Osteoblast (primary cell): ENCODE data around the gene STX16. TPM values are rescaled to one million over a fixed set of nuclear protein-coding genes. Genes with fewer than 3 reads are reported as not detected.

Experiments used
- DNase-seq: peaks from one replicate; pipeline ENCODE4 v3.0.0; 2011; ENCODE audit warnings: low spot score, mixed read lengths; ENCODE audit not compliant: insufficient read length; ENCODE audit errors: missing footprints
- H2AFZ ChIP-seq: 2 replicates; pipeline ENCODE4 v1.6.0; 2011; ENCODE audit warnings: mild to moderate bottlenecking, low read length
- H3K27ac ChIP-seq: 2 replicates; pipeline ENCODE4 v1.5.1; 2011; ENCODE audit warnings: mild to moderate bottlenecking, low read depth, low read length, moderate library complexity
- H3K27me3 ChIP-seq: 2 replicates; pipeline ENCODE4 v1.6.0; 2012; ENCODE audit warnings: mild to moderate bottlenecking, control low read depth, inconsistent platforms, low read length, moderate library complexity; ENCODE audit not compliant: insufficient read depth
- H3K36me3 ChIP-seq: 2 replicates; pipeline ENCODE4 v1.5.1; 2011; ENCODE audit warnings: mild to moderate bottlenecking, low read length, control low read depth, moderate library complexity; ENCODE audit not compliant: insufficient read depth
- H3K4me1 ChIP-seq: 2 replicates; pipeline ENCODE4 v1.5.1; 2011; ENCODE audit warnings: mild to moderate bottlenecking, low read length, control low read depth, moderate library complexity; ENCODE audit not compliant: insufficient read depth
- H3K4me2 ChIP-seq: 2 replicates; pipeline ENCODE4 v1.6.0; 2011; ENCODE audit warnings: mild to moderate bottlenecking, low read length; ENCODE audit not compliant: insufficient read depth
- H3K4me3 ChIP-seq: fragments of 200-600 bp; sonication (generic); 3 replicates; pipeline ENCODE4 v1.5.1; 2012; ENCODE audit warnings: mild to moderate bottlenecking, low read length, inconsistent platforms; ENCODE audit not compliant: insufficient read depth
- H3K79me2 ChIP-seq: 2 replicates; pipeline ENCODE4 v1.6.0; 2012; ENCODE audit warnings: mild to moderate bottlenecking, low read length, control low read depth, inconsistent platforms; ENCODE audit not compliant: insufficient read depth
- H3K9me3 ChIP-seq: 2 replicates; pipeline ENCODE4 v1.5.1; 2011; ENCODE audit warnings: low read depth, low read length, control low read depth
- H4K20me1 ChIP-seq: 2 replicates; pipeline ENCODE4 v1.6.0; 2012; ENCODE audit warnings: mild to moderate bottlenecking, low read length, control low read depth; ENCODE audit not compliant: insufficient read depth
- total RNA-seq: library from RNA; depleted of rRNA; stranded (reverse); fragments of >200 nt; gene quantifications from 2 replicates; pipeline ENCODE4 v1.2.3, GENCODE V29; 2012
- TF ChIP-seq, protein P1 (sequence below): IDR thresholded peaks from 2 replicates; pipeline ENCODE4 v1.5.1; 2011; ENCODE audit warnings: mild to moderate bottlenecking, low read depth, low read length, moderate library complexity; ENCODE audit errors: extremely low read depth

Gene STX16
- total RNA-seq, 1 donor = 28.6 TPM

DNA sequence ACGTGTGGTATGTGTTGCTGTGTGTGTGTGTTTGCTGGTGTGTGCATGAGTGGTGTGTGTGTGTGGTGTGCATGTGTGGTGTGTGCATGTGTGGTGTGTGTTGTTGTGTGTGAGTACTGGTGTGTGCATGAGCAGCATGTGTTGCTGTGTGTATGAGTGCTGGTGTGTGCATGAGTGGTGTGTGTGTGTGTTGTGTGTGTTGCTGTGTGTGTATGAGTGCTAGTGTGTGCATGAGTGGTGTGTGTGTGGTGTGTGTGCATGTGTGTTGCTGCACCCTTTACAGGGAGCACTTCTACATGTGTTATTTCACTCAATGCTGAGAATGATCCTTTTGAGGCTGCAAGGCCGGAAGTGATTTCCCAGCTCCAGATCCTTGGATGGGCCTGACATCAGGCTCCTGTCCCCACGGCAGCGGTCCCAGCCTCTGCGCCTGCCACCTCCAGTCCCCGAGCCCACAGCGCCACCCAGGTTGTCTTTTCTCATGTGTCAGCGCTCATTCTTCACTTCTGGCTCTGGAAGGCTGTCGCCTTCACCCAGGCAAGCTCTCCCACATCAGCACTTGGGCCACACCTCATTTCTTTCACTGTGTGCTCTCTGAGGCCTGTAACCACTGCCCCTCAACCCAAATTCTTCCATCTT, 44.1 kb downstream of the STX16 start:
- no peak overlapping the region for H2AFZ ChIP-seq
- TF ChIP-seq, protein P1, sequence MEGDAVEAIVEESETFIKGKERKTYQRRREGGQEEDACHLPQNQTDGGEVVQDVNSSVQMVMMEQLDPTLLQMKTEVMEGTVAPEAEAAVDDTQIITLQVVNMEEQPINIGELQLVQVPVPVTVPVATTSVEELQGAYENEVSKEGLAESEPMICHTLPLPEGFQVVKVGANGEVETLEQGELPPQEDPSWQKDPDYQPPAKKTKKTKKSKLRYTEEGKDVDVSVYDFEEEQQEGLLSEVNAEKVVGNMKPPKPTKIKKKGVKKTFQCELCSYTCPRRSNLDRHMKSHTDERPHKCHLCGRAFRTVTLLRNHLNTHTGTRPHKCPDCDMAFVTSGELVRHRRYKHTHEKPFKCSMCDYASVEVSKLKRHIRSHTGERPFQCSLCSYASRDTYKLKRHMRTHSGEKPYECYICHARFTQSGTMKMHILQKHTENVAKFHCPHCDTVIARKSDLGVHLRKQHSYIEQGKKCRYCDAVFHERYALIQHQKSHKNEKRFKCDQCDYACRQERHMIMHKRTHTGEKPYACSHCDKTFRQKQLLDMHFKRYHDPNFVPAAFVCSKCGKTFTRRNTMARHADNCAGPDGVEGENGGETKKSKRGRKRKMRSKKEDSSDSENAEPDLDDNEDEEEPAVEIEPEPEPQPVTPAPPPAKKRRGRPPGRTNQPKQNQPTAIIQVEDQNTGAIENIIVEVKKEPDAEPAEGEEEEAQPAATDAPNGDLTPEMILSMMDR = no peak
- H3K27ac ChIP-seq = no peak overlapping the region
- H3K9me3 ChIP-seq = no peaks in the 10 kb centered on the region
- H3K4me2 ChIP-seq = no peak overlapping the region
- DNase-seq = peak; percentile 43
- H3K79me2 ChIP-seq = peaks cover 18% of the 10 kb centered on the region
- H3K27me3 ChIP-seq = no peaks in the 10 kb centered on the region
- no peaks in the 10 kb centered on the region for H4K20me1 ChIP-seq
- H3K4me3 ChIP-seq = no peak overlapping the region
- H3K36me3 ChIP-seq = peaks cover 23% of the 10 kb centered on the region
- peaks cover 18% of the 10 kb centered on the region for H3K4me1 ChIP-seq

DNA sequence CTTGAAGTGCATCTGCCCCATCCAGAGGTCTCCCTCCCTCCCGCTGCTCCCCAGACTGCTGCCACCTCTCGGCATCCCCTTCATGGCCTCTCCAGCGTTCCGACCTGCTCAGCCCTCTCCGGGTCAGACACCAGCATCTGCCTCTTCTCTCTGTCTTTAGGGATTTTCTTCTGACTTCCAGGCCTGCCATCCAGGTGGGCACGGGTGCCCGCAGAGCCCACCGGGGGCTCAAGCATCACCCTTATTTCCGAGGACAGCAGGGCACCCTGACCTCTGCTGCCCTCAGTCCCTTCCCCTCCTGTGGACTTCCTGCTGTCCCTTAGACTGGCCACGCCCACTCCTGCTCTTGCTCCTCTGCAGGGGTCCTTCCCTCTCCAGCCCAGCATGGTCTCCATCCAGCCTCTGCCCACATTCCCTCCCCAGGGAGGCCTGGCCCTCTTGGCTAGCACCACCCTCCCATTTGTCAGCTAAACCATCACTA, 44.9 kb downstream of the STX16 start:
- H3K27me3 ChIP-seq = no peaks in the 10 kb centered on the region
- no peak for DNase-seq
- H3K4me3 ChIP-seq = no peak overlapping the region
- no peaks in the 10 kb centered on the region for H3K9me3 ChIP-seq
- no peak overlapping the region for H3K27ac ChIP-seq
- no peak overlapping the region for H3K4me2 ChIP-seq
- H2AFZ ChIP-seq = no peak overlapping the region
- peaks cover 23% of the 10 kb centered on the region for H3K36me3 ChIP-seq
- peaks cover 10% of the 10 kb centered on the region for H3K4me1 ChIP-seq
- TF ChIP-seq, protein P1 = no peak
- H4K20me1 ChIP-seq = no peaks in the 10 kb centered on the region
- H3K79me2 ChIP-seq = peaks cover 18% of the 10 kb centered on the region

DNA sequence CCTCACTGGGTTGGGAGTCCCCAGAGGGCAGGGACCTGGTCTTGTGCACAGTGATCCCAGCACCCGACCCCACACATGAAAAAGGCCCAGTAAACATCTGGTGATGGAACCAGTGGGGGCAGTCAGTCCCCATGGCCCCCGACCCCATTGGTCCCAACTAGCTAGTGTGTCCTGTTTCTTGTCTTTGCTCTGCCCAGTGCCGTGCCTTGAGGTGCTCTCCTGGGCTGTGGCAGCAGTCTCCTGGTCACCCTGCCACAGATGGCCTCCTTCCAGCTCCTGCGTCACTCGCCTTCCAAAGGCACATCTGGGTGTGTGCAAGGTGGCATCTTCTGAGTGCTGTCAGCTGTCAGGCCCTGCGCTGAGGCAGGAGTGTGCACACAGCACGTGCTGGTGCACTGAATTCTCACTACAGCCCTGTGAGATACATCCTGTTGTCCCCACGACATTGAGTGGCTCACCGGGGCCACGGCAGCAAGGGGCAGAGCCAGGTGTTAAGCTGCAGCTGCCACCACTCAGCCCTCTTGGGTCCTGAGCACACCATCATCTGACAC, 45.4 kb downstream of the STX16 start:
- Histone ChIP-seq H3K9me3 (no peaks in the 10 kb centered on the region), H4K20me1 (no peaks in the 10 kb centered on the region), H3K4me3 (no peak overlapping the region), H2AFZ (no peak overlapping the region), H3K36me3 (peaks cover 23% of the 10 kb centered on the region), H3K27me3 (no peaks in the 10 kb centered on the region), H3K27ac (no peak overlapping the region), H3K4me2 (no peak overlapping the region), H3K79me2 (peaks cover 18% of the 10 kb centered on the region), H3K4me1 (peaks cover 6% of the 10 kb centered on the region)
- peak; percentile 81 for DNase-seq
- TF ChIP-seq, protein P1 = no peak

DNA sequence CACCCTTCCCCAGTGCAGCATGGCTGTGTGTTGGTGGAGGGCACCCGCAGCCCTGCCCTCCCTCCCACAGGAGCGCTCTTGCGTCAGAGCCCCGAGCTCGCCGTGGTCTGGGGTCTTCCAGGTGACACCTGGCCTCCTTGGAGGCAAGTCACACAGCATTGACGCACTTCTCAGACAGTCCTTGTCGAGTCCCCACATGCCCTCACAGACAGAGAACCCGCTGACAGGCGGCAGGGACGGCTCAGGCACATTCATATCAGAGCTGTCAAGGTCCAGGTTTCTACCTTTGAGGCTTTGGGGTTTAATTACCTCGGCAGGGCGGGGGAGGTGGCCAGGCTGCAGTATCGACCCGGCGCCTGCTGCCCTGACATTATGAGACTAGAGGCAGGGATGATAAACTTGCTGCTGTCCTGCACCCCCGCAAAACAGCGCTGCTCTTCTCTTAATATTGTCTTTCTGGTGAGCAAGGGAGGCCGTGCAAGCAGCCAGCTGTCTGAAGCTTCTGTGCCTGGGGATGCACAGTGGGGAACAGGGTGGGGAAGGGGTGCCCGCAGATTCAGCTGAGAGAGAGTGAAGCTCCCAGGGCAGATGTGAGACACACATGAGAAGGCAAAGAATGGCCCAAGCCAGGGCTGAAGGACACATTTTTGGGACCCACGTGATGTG, 46.3 kb downstream of the STX16 start:
- Histone ChIP-seq H3K36me3 (peaks cover 24% of the 10 kb centered on the region), H4K20me1 (no peaks in the 10 kb centered on the region), H3K79me2 (peaks cover 18% of the 10 kb centered on the region), H3K4me1 (peaks cover 6% of the 10 kb centered on the region), H3K27me3 (no peaks in the 10 kb centered on the region), H3K27ac (no peak overlapping the region), H2AFZ (no peak overlapping the region), H3K4me3 (no peak overlapping the region), H3K4me2 (no peak overlapping the region), H3K9me3 (no peaks in the 10 kb centered on the region)
- DNase-seq = peak; percentile 62
- TF ChIP-seq, protein P1 = no peak
